CD4-positive, alpha-beta T cell treated with Interleukin-1 beta for 1 hour (primary cell): ENCODE data around the gene TMA16.
"Not testable (repeated sequence)": the region's sequence is repeated elsewhere in the genome, so short reads cannot be mapped to it uniquely, and the experiment has no call there.

Experiments used
- DNase-seq, 2 donors: peaks; one replicate each; pipeline ENCODE4 v3.0.0-alpha.2; 2020 to 2022

Gene TMA16

DNA sequence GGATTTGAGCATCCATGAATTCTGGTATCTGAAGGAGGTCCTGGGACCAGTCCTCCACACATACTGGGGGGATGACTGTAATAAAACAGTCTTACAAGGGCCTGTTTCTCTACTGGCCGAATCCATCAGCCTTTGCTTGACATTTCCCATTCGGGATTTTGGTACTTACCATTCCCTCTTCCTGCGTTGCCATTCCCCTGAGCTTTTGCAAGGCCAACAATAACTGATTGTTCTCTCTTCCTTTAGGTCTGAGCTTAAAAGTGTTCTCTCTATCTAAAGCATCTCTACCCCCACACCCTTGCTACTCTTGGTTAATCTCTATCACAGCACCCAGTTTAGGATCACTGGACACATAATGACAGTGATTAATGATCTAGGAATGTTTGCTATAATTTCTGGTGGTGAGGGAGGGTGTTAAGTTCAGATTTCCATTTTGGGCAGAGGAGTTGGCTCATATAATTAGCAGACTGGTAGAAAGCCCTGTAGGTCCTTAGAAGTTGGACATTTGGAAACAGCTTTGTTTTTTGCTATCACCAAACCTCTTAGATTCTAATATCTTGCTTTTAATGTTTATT is 29.4 kb downstream of the TMA16 start:
- no peak for DNase-seq

DNA sequence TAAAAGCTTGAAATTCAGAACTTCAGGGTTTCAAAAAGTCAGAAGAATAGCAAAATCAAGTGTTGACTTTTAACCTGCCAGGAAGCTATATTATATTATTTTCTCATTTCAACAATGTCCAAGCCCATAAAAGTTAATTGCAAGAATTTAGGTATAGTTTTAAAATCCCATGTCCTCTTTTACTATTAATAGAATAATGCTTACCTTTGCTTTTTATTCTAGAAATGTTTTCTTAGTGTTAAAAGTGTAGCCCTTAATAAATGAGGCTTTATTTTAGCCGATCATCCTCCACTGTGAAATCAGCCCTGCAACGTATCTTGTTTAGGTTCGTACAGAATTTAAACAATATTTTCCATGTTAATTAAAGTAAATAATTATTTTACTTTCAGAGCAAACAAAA is 31.5 kb downstream of the TMA16 start:
- DNase-seq = no peak

DNA sequence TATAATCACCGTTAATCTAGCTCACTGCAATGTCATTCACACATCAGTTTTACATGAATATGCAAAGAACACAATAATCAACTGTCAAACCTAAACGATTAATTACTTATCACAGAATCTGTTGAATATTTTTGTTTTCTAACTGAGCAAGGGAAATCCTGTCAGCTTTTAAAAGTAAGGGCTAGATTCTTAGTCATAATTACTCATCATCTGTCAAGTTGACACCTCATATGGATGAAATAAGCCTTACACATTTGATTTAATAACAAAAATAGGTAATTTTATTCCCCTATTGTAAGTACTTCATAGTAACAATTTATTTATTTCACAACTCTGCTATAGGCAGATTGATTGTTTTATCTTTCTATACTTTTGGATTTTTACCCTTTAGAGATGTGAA is 32.7 kb downstream of the TMA16 start:
- no peak for DNase-seq

DNA sequence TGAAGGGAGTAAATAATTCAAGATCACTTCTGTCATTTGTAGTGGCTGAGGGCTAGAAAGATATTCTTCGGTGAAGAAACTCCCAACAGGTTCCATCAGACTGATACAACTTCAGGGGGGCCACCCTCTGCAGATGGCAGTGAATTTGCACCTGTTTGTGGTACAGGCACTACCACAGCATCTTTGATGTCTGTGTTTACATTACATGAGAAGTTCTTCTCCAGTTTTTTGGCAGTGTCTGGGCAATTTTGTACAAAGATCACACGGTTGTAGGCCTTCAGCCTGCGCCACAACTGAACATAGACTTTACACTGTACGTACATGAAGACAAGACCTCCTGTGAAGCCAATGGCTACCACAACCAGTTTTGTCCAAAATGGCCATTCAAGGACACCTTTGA is 34.2 kb downstream of the TMA16 start:
- DNase-seq = no peak

DNA sequence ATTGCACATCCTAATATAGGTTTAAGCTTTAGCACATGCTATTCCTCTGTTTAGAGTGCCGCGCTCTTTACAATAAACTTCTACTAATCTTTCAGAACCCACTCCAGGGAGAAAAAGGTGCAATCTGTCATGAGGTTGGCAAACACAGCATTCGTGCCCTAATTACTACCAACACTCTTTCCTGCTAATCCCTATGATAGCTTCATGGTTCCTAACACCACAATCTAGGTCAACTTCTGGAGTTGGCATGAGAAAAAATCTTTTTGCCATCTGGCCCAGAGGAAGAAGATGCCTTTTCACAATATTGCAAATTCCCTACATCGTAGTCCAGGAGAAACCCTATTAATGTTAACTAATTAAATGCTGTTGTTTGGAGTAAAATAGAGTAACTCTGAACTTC is 39.6 kb downstream of the TMA16 start:
- no peak for DNase-seq

DNA sequence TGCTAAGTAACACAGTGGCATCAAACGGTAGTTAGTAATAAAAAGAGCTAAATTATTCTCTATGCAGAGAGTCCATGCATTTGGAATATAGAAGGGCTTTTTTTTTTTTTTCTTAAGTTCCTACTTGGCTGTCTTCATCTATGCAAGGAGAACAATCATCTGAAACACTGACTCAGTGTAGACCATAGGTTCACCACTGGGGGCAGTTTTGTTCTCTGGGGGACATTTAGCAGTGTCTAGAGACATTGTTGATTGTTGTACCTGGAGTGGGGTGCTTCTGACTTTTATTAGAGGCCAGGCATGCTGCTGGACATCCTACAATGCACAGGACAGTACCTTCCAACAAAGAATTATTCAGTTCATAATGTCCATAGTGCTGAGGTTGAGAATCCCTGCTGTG is 41.2 kb downstream of the TMA16 start:
- no peak for DNase-seq

DNA sequence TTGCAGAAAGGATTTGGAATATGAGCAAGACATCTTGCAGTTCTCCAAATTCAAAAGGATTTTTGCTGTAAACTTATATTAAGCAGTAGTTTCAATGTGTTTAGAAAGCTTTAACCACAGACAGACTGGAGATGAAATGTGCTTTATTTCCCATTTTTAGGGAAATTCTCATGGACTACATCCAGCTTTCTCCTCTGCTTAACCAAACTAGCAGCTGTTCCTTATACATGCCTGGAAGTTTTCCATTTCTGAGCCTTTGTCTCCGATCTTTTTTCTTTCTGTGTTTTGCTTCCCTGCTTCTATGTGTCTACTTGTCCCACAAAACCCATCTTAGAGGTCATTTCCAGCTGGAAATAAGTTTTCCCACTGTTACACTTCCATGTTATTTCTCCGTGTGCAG is 41.6 kb downstream of the TMA16 start:
- DNase-seq = no peak

DNA sequence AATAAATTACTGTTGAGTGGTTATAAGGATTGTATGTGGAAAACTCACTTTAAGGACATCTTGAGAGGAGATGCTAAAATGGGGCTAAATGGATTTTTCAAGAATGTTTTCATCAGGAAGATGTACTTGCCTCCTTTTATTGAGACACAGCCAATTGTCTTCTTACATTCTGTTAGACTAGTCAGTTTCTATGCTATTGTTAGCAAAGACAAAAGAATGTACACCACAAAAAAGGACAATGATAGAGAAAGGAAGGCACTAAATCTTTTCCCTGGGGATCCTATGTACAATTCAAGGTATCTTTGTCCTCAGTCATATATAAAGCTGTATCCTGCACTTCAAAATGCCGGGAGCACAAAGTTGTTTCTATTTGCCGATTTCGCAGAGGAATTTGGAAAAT is 42.6 kb downstream of the TMA16 start:
- no peak for DNase-seq

DNA sequence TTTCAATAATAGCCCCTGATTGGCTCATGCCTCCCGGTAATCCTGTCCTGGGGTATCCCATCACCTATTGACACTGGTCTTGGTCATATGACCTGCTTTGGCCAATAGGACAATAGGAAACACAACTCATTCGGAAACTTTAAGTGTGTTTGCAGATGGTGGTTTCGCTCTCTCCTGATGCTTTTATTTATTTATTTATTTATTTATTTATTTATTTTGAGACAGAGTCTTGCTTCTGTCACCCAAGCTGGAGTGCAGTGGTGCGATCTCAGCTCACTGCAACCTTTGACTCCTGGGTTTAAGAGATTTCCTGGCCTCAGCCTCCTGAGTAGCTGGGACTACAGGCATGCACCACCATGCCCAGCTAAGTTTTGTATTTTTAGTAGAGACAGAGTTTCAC is 44.3 kb downstream of the TMA16 start:
- not testable (repeated sequence) for DNase-seq

DNA sequence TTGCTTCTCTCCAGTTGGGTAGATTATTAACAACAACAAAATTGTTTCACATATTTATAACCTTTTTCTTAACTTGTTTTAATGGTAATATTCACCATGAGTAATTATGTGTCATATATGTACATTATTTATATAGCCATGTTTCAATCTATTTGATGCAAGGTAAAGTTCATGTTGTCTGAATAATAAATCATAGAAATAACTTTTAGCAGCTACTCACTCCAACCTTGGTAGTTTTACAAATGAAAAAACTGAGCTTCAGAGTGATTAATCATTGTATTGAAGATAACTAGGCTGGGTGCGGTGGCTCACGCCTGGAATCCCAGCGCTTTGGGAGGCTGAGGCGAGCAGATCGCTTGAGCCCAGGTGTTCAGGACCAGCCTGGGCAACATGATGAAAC is 46.0 kb downstream of the TMA16 start:
- DNase-seq = no peak

DNA sequence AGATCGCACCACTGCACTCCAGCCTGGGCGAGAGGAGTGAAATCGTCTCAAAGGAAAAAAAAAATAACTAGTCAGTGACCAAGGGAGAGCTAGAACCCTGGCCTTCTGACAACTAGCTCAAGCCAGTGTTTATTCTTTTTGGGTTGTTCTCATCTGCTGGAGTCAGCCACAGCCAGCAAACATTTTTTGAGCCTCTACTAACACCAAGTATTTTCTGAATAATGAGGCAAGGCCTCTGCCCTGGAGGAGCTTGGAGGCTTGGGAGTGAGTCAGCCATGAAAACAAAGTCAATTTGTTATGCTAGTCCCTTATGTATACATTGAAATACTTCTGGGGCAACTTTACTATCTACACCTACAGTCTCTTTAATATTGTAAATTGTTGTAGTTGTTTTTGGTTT is 46.5 kb downstream of the TMA16 start:
- DNase-seq = no peak

DNA sequence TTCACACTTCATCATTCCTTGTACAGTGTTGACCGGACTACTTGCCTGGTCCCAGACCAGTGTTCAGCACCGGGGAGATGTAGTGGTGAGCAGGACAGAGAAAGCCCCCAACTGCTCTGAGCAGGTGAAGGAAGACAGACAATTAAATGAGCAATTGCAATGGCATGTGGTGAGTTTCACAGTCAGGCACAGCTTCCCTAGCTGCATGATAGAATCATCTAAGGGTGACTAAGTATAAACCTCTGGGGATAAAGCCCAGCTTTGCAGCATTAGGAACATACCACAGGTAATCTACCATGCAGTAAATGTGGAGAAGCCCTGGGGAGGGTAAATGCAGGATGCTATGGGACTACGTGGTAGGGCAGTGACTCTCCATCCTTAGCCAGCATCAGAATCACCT is 47.8 kb downstream of the TMA16 start:
- DNase-seq = no peak

DNA sequence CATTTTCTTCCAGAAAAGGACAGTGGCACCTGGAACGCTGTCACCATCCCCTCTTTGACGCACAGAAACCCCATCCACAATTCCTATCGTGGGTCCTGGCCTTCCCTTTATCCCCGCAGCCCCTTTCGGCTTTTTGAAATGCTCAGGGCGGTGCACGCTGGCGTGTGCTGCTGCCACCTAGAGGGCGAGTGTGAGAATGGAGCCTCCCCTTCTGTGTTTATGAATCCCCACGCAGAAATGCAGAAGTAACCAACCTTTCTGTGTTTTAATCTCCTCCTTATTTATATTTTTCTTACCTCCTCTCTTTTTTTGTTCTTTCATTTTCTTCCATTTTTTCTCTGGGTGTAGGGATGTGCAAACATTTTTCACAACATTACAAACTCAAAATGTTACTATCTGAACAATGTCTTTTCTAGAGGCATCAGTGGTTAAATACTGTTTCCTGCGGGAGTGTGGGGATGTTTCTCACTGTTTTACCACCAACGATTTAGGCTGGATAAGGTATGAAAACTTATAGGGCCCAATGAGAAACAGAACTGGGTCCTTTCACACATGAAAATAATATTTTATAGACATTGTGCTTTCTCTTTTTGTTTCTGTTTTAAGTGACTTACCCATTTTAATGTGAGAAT is 50.0 kb downstream of the TMA16 start:
- peak; percentile 63 to 65 for DNase-seq

DNA sequence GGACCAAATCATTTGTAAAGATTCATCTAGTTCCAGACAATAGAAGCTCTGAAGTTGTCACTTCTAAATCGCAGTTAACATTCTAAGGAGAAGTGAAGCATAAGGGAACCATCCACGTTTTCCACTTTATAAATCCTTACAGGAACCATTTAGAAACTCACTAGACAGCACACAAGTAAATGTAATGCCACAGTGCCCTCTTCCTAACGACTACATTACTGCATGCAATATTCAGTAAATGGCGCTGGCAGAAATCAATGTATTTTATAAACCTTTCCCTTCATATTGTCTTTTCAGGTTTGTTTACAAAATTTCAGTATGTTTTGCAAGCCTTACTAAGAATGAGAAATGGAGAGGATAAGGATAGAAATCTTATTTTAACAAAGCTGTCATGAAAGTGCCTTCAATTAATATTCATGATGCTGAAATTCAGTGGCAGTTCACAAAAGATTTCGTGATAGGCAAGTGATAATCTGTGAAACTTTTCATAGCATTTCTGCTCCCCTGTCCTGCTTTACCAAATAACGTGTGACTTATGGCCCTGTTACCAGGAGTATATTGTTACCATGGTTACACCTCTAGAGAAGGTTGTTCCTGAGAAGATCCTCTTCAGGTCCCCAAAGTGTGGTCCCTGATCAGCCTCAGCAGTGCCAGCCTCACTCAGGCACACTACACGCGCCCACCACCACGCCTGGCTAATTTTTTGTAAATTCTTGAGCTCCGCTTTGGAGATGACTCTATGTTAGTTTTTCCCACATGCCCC is 54.2 kb downstream of the TMA16 start:
- peak; percentile 13 to 57 for DNase-seq

DNA sequence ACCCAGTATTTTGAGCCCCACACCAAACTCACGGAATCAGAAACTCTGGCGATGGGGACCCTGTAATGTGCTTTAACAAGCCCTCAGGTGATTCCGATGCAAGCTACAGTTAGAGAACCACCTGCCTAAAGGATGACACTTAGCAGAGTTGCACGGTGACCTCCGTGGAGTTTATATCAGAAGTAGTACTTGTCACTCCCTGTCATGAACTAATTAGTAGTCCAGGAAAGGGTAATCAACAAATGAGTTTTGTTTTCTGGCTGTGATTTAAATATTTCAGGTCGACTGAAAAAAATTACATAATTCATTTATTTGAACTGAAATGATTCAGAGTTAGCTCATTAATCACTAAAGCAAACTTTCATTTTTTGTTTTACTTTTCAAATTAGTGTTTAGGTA is 56.4 kb downstream of the TMA16 start:
- no peak for DNase-seq

DNA sequence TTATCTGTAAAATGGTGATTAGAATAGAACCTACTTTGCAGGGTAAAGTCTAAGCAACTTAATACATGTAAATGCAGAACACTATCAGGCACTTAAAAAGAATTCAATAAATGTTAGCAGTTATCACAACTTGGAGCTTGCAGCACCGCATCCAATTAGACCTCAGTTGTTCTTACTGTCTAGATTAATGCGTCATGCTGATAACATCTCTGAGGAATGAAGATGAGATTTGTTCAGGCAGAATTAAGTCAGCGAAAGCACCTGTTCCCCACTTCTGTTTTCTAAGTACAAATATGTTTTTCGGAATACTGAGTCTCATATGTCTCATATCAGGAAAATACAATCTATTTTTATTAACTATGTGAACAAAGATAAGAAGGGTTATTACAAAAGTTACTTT is 58.7 kb downstream of the TMA16 start:
- no peak for DNase-seq

DNA sequence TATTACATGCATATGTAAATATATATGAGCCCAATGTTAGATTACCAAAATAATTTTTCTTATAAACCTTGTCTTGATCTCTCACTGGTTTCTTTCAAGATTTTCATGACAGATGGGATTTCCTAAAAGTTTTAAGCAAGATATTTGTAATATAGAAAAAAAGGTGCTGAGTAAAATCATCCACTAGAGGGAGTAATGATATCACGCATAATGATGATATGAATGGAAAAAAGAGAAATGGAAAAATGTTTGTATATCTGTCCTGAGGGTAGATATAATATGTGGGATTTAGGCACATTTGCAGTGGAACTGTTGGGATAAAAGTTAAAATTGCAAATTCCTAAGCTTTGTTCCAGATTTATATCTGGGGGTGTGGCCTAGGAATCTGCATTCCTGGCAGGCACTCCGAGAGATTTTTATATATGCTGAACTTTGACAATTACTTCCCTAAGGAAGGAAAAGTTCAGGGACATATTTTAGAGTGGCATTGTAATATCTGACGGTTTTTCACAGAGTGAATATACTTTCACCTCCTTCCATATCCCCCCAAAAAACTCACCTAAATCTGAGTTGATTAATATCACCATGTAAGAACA is 60.5 kb downstream of the TMA16 start:
- DNase-seq = peak in 1 of 2 donors; percentile 33

DNA sequence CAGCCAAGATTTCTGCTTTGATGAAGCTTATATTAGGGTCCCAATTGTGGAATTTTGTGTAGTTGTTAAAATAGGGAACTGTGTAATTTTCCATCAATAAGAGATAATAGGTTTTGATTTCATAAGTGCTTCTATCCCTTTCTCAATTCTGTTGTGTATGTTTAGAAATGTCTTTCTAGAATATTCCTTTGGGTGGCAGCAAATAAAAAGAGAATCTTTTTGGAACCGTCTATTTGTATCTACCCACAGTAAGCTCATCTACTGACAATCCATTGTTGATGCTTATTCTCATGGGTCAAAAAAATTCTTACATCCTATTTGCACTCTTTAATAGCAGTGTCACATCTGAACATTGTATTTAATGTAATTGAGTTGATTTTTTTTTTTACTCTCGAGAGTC is 61.7 kb downstream of the TMA16 start:
- peak in 1 of 2 donors; percentile 26 for DNase-seq

DNA sequence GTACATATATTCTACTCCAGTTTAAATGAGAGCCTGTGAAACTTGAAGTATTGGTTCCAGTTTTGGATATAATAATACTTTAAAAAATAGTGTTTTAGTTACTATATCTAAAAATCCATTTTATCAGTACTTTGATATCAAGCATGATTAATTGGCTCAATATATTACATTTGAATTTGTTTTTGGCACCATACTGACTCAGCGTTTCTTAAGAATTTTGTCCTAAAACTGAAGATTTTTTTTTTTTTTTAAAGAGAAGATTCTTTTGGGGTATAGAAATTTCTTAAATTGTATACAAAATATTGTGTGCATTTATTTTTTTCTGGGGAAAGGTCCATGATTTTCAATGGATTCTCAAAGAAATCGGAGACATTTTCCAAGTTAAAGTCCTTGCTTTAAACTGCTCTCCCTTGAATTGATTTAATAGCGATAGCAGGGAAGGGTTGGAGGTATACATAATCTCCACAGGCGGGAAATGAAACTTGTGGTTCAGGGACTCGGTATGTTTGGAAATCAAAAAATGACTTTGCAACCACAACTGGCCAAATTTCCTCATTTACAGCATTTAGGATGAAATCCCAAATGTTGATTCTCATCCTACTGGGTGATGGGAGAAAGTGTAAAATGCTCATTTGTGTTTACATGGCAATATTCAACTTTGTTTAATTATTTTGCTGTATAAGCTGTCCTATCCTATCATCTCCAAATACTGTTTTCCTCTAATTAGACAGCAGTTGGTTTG is 62.3 kb downstream of the TMA16 start:
- no peak for DNase-seq

DNA sequence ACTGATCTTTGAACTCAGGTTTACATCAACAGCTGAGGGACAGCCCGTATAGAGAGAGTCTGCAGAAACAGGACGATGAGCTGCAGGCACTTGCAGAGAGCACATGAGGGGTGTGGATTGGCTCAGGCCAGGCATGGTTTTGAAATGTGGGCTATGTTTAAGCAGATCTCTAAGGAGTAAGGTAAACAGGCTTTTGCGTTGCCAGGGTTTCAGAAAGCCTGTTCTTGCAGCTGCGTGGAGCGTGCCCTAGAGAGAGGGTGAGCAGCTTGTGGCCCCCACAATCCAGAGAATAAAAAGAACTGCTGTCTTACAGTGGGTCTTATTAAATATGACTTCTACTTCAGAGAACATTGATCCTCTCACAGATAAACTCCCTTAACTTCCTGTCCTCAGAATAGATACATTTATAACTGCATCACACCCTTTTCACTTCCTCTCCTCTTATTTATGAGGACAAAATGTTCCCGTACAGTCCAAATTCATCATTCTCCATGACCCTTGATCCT is 64.1 kb downstream of the TMA16 start:
- peak; percentile 21 to 64 for DNase-seq

DNA sequence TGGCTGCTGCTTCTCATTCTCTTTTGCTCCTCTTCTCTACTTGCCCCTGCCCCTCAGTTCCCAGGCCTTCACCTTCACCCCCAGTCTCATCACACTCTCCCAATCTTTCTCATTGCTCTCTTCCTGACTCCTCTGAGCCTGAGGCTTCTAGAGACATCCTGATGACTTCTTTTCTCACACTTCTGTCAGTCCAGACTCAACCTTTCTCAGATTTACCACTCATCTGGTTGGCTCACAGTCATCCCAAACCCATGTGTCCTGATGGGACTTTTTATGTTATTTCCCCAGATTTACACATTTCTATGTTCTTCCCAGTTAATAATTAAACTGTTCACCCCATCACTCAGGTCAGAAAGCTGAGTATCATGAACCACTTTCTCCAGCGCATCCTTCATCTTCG is 68.0 kb downstream of the TMA16 start:
- no peak for DNase-seq

DNA sequence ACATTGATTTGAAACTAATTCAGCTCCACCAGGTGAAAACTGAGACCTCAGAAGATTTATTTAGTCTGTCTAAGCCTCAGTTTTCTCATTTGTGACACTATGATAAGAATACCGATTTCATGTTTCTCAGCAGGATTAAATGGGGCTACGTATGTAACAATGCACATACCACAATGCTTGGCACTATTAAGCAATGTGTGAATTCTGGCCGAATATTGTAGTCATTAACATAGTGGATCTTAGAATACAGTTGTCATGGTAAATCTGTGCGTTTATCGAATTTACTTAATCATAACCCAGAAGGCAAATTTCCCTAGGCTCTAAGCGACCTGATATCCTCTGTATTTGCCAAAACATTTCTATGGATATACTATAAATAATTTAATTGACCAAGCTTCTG is 69.1 kb downstream of the TMA16 start:
- no peak for DNase-seq

DNA sequence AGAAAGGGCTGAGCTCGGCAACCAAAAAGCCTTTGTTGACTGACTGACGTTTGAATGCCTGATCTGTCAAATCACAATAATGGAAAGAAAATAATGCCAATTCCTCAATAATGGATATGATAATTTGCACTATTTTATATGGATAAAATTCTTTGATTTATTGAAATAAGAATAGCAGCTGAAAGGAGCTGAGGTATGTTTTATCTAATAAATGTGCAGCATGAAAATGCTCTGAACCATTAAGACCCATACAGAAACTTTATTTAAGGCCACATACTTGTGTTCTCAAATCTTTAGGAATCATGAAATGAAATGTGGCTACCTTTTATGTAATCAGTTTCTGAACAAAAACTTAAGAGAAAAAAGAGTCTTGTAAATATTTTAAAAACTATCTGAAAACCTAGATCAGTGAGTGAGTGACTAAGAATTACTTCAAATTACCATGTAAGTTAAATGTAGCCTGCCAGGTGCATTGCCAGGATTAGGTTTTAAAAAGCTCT is 69.8 kb downstream of the TMA16 start:
- no peak for DNase-seq
